DOHH2 (cell line): ENCODE measurements around the gene ST6GALNAC5.

Source experiments
- H3F3A ChIP-seq: fragments of 200-600 bp; sonication (generic), shearing (Covaris generic); 2 replicates; pipeline ENCODE4 v1.6.0; 2016; ENCODE audit warnings: antibody characterized with exemption, mild to moderate bottlenecking; ENCODE audit not compliant: control insufficient read depth, insufficient read depth
- H3K27ac ChIP-seq: fragments of 200-600 bp; sonication (generic); 2 replicates; pipeline ENCODE4 v1.5.1; 2014; ENCODE audit warnings: low read depth, mild to moderate bottlenecking, low read length, moderate library complexity
- H3K27me3 ChIP-seq: fragments of 200-600 bp; sonication (generic); 2 replicates; pipeline ENCODE4 v1.6.1; 2014; ENCODE audit warnings: mild to moderate bottlenecking, low read length, mixed read lengths; ENCODE audit not compliant: control insufficient read depth
- H3K36me3 ChIP-seq: fragments of 200-600 bp; sonication (generic); 2 replicates; pipeline ENCODE4 v1.6.1; 2014; ENCODE audit warnings: mild to moderate bottlenecking, low read length, moderate library complexity, mixed read lengths; ENCODE audit not compliant: control insufficient read depth
- H3K4me1 ChIP-seq: fragments of 200-600 bp; sonication (generic); 2 replicates; pipeline ENCODE4 v1.6.1; 2014; ENCODE audit warnings: mild to moderate bottlenecking, low read length, mixed read lengths; ENCODE audit not compliant: control insufficient read depth
- H3K4me2 ChIP-seq: fragments of 200-600 bp; sonication (generic); 2 replicates; pipeline ENCODE4 v1.6.0; 2014; ENCODE audit warnings: mild to moderate bottlenecking, low read length, moderate library complexity
- H3K4me3 ChIP-seq: fragments of 200-600 bp; sonication (generic); 2 replicates; pipeline ENCODE4 v1.5.1; 2014; ENCODE audit warnings: mild to moderate bottlenecking, low read length, mixed read lengths
- H3K79me2 ChIP-seq: fragments of 200-600 bp; sonication (generic); 2 replicates; pipeline ENCODE4 v1.6.1; 2014; ENCODE audit warnings: mild to moderate bottlenecking, low read length, mixed read lengths; ENCODE audit not compliant: control insufficient read depth
- H3K9me2 ChIP-seq: fragments of 200-600 bp; sonication (generic); replicated peaks from 2 replicates; pipeline ENCODE4 v1.6.1; 2014; ENCODE audit warnings: mild to moderate bottlenecking, low read length, mixed read lengths; ENCODE audit not compliant: control insufficient read depth
- H3K9me3 ChIP-seq: fragments of 200-600 bp; sonication (generic); 2 replicates; pipeline ENCODE4 v1.6.1; 2014; ENCODE audit warnings: antibody characterized with exemption, low read length, mixed read lengths; ENCODE audit not compliant: control insufficient read depth, insufficient read depth
- H4K20me1 ChIP-seq: fragments of 200-600 bp; sonication (generic); 2 replicates; pipeline ENCODE4 v1.6.0; 2014; ENCODE audit warnings: low read depth, mild to moderate bottlenecking, antibody characterized with exemption, low read length, moderate library complexity; ENCODE audit not compliant: control insufficient read depth, insufficient read depth
- EZH2phosphoT487 ChIP-seq: fragments of 200-600 bp; sonication (generic); IDR thresholded peaks from 2 replicates; pipeline ENCODE4 v1.6.1; 2017; ENCODE audit warnings: borderline replicate concordance, mild to moderate bottlenecking, antibody characterized with exemption, low read length, moderate library complexity, mixed read lengths
- TF ChIP-seq, protein P1 (sequence below): fragments of 200-600 bp; sonication (generic); IDR thresholded peaks from one replicate; pipeline ENCODE4 v1.5.1; 2014; ENCODE audit warnings: antibody characterized with exemption, mild to moderate bottlenecking, low read depth, low read length; ENCODE audit not compliant: poor library complexity, severe bottlenecking

ST6GALNAC5 gene

GRCh38 chr1:77048615-77049005 is 181.3 kb downstream of the ST6GALNAC5 start:
- Histone ChIP-seq H3F3A (no peaks in the 10 kb centered on the region), H4K20me1 (no peaks in the 10 kb centered on the region)
- TF ChIP-seq EZH2phosphoT487 = no peak
- TF ChIP-seq, protein P1, sequence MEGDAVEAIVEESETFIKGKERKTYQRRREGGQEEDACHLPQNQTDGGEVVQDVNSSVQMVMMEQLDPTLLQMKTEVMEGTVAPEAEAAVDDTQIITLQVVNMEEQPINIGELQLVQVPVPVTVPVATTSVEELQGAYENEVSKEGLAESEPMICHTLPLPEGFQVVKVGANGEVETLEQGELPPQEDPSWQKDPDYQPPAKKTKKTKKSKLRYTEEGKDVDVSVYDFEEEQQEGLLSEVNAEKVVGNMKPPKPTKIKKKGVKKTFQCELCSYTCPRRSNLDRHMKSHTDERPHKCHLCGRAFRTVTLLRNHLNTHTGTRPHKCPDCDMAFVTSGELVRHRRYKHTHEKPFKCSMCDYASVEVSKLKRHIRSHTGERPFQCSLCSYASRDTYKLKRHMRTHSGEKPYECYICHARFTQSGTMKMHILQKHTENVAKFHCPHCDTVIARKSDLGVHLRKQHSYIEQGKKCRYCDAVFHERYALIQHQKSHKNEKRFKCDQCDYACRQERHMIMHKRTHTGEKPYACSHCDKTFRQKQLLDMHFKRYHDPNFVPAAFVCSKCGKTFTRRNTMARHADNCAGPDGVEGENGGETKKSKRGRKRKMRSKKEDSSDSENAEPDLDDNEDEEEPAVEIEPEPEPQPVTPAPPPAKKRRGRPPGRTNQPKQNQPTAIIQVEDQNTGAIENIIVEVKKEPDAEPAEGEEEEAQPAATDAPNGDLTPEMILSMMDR = no peak

DNA sequence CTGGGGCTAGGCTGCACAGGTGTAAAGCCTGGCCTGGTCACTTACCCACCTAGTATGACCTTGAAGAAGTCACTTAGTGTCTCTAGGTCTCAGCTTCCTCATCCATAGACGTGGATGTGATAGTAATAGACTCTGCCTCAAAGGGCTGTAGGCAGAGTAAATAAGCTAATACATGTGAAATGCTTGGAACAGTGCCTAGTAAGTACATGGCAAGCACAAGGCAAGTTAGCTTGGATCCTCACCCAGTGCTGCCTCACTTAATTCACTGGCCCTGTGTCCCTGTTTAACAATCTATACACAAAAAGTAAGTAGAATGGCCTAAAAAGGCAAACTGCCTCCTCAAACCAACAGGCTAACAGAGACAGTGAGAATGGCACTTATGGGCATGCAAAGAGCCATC is 184.1 kb downstream of the ST6GALNAC5 start:
- no peaks in the 10 kb centered on the region for H3K27me3 ChIP-seq
- no peaks in the 10 kb centered on the region for H3K36me3 ChIP-seq
- H3K4me2 ChIP-seq = no peak overlapping the region
- H3F3A ChIP-seq = no peaks in the 10 kb centered on the region
- no peak overlapping the region for H3K4me3 ChIP-seq
- TF ChIP-seq, protein P1 = no peak
- no peak for TF ChIP-seq EZH2phosphoT487
- no peak overlapping the region for H3K27ac ChIP-seq
- H3K9me3 ChIP-seq = no peaks in the 10 kb centered on the region
- H3K79me2 ChIP-seq = no peaks in the 10 kb centered on the region
- no peaks in the 10 kb centered on the region for H3K4me1 ChIP-seq
- no peaks in the 10 kb centered on the region for H3K9me2 ChIP-seq
- H4K20me1 ChIP-seq = no peaks in the 10 kb centered on the region

More at GRCh38 chr1:77048615-77049005, 181.3 kb downstream of the ST6GALNAC5 start:
- Histone ChIP-seq H3K27me3 (no peaks in the 10 kb centered on the region), H3K79me2 (no peaks in the 10 kb centered on the region), H3K4me1 (no peaks in the 10 kb centered on the region), H3K4me3 (no peak overlapping the region), H3K9me3 (no peaks in the 10 kb centered on the region), H3K4me2 (no peak overlapping the region), H3K27ac (no peak overlapping the region), H3K9me2 (no peaks in the 10 kb centered on the region), H3K36me3 (no peaks in the 10 kb centered on the region)

GRCh38 chr1:77056525-77056924 is 189.2 kb downstream of the ST6GALNAC5 start:
- Histone ChIP-seq H3K27ac (no peak overlapping the region), H3K4me1 (no peaks in the 10 kb centered on the region), H3F3A (no peaks in the 10 kb centered on the region), H3K36me3 (no peaks in the 10 kb centered on the region), H3K4me3 (no peak overlapping the region), H3K9me2 (no peaks in the 10 kb centered on the region), H4K20me1 (no peaks in the 10 kb centered on the region), H3K27me3 (no peaks in the 10 kb centered on the region), H3K4me2 (no peak overlapping the region), H3K9me3 (no peaks in the 10 kb centered on the region), H3K79me2 (no peaks in the 10 kb centered on the region)
- TF ChIP-seq, protein P1 = no peak
- no peak for TF ChIP-seq EZH2phosphoT487
